Measurements from ENCODE around the gene NCAPH2.

GRCh38 chr22:50463188-50463900, 44.7 kb upstream of the NCAPH2 start:
- TF ChIP-seq POLR2AphosphoS5 (IDR thresholded peaks at IDR 0.05) (no peak), POLR2A (IDR thresholded peaks at IDR 0.05) (no peak)
- TF ChIP-seq, protein P1, sequence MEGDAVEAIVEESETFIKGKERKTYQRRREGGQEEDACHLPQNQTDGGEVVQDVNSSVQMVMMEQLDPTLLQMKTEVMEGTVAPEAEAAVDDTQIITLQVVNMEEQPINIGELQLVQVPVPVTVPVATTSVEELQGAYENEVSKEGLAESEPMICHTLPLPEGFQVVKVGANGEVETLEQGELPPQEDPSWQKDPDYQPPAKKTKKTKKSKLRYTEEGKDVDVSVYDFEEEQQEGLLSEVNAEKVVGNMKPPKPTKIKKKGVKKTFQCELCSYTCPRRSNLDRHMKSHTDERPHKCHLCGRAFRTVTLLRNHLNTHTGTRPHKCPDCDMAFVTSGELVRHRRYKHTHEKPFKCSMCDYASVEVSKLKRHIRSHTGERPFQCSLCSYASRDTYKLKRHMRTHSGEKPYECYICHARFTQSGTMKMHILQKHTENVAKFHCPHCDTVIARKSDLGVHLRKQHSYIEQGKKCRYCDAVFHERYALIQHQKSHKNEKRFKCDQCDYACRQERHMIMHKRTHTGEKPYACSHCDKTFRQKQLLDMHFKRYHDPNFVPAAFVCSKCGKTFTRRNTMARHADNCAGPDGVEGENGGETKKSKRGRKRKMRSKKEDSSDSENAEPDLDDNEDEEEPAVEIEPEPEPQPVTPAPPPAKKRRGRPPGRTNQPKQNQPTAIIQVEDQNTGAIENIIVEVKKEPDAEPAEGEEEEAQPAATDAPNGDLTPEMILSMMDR (IDR thresholded peaks at IDR 0.05) = no peak
